Testis (tissue), 3 donors: ENCODE measurements around the gene FSTL4. TPM values are rescaled to one million over a fixed set of nuclear protein-coding genes. Genes with fewer than 3 reads are reported as not detected.

Experiments used
- DNase-seq: peaks from one replicate; pipeline ENCODE4 v3.0.0-alpha.2; 2019
- H3K27ac ChIP-seq, 2 donors: fragments of 200-600 bp; sonication (generic); one replicate each; pipeline ENCODE4 v1.5.1; 2019
- H3K27me3 ChIP-seq: fragments of 200-600 bp; sonication (generic); one replicate; pipeline ENCODE4 v1.5.1; 2019
- H3K36me3 ChIP-seq: fragments of 200-600 bp; sonication (generic); one replicate; pipeline ENCODE4 v1.5.1; 2017; ENCODE audit warnings: low read depth; ENCODE audit errors: missing control alignments
- H3K4me1 ChIP-seq: fragments of 200-600 bp; sonication (generic); one replicate; pipeline ENCODE4 v1.5.1; 2019
- H3K4me3 ChIP-seq, 2 donors: fragments of 200-600 bp; sonication (generic); one replicate each; pipeline ENCODE4 v1.5.1; 2017 to 2019
- H3K9me3 ChIP-seq: fragments of 200-600 bp; sonication (generic); one replicate; pipeline ENCODE4 v1.5.1; 2017
- POLR2A ChIP-seq: fragments of 450-650 bp; IDR thresholded peaks from one replicate; pipeline ENCODE4 v1.6.1; 2017; ENCODE audit warnings: antibody characterized with exemption, mild to moderate bottlenecking, moderate library complexity
- WGBS, 2 donors: methylation state at CpG; one replicate each; pipeline ENCODE4 v1.1.5; 2018; 5-methylcytosine and 5-hydroxymethylcytosine counted together
- intact Hi-C: fragments of 100-400 bp; cut with DNase I; formaldehyde crosslinking; loops from one replicate; pipeline ENCODE4 v1.15.1; 2023; ENCODE audit warnings: low total_unique reads
- polyA plus RNA-seq: library from polyadenylated mRNA; stranded (reverse); fragments of 350-450 nt; fragmentation: Illumina TruSeq; extraction: RNeasy Lipid Tissue Mini Kit (QIAGEN cat#74804); gene quantifications from one replicate; pipeline ENCODE4 v1.2.3, GENCODE V29; 2014; ENCODE audit warnings: low read depth, low replicate concordance; ENCODE audit not compliant: insufficient read depth
- total RNA-seq, 2 donors: library from RNA; depleted of rRNA; stranded (reverse); fragments of >200 nt; gene quantifications; one replicate each; pipeline ENCODE4 v1.2.3, GENCODE V29; 2016
- TF ChIP-seq, protein P1 (sequence below), 3 experiments: fragments of 450-650 bp in 2 of 3; fragments of 200-600 bp in 1 of 3; sonication (generic) in 1 of 3; IDR thresholded peaks; one replicate each; pipeline ENCODE4 v1.5.1; 2016 to 2019; ENCODE audit warnings: antibody characterized with exemption in 3 of 3, mild to moderate bottlenecking in 2 of 3, moderate library complexity in 1 of 3

The FSTL4 gene
- total and polyA plus RNA-seq, 3 donors from 2014 or later = 7.1 to 8.6 (median 7.4) TPM

DNA sequence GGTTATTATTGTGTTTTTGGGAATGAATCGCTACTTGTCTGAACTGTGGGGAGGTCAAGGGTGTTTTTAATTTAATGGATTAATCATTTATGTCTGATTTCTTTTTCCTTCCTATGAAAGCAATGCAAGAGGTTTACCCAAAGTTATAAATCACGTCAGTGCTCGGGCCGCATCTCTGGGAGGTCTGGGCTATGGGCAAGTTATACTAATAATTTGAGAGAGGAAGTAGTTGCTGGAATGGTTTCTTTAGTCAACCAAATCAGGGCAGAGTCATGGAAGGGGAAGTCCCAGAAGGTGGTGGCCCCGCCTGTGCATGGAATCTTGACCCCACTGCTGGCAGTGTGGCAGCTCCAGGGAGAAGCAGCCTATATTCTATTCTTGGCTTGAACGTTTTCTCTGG, 380.3 kb downstream of the FSTL4 start:
- intact Hi-C loops = no loop called here
- no peak for DNase-seq
- Histone ChIP-seq H3K4me3 (no peak overlapping the region), H3K27me3 (no peaks in the 10 kb centered on the region), H3K9me3 (no peaks in the 10 kb centered on the region), H3K4me1 (no peaks in the 10 kb centered on the region), H3K36me3 (no peaks in the 10 kb centered on the region), H3K27ac (no peak overlapping the region)
- TF ChIP-seq, protein P1, sequence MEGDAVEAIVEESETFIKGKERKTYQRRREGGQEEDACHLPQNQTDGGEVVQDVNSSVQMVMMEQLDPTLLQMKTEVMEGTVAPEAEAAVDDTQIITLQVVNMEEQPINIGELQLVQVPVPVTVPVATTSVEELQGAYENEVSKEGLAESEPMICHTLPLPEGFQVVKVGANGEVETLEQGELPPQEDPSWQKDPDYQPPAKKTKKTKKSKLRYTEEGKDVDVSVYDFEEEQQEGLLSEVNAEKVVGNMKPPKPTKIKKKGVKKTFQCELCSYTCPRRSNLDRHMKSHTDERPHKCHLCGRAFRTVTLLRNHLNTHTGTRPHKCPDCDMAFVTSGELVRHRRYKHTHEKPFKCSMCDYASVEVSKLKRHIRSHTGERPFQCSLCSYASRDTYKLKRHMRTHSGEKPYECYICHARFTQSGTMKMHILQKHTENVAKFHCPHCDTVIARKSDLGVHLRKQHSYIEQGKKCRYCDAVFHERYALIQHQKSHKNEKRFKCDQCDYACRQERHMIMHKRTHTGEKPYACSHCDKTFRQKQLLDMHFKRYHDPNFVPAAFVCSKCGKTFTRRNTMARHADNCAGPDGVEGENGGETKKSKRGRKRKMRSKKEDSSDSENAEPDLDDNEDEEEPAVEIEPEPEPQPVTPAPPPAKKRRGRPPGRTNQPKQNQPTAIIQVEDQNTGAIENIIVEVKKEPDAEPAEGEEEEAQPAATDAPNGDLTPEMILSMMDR (IDR thresholded peaks at IDR 0.05) = no peak
- TF ChIP-seq POLR2A = no peak
- WGBS, 2 donors = 78 to 83% methylated on average over 6 of the region's 6 CpGs

DNA sequence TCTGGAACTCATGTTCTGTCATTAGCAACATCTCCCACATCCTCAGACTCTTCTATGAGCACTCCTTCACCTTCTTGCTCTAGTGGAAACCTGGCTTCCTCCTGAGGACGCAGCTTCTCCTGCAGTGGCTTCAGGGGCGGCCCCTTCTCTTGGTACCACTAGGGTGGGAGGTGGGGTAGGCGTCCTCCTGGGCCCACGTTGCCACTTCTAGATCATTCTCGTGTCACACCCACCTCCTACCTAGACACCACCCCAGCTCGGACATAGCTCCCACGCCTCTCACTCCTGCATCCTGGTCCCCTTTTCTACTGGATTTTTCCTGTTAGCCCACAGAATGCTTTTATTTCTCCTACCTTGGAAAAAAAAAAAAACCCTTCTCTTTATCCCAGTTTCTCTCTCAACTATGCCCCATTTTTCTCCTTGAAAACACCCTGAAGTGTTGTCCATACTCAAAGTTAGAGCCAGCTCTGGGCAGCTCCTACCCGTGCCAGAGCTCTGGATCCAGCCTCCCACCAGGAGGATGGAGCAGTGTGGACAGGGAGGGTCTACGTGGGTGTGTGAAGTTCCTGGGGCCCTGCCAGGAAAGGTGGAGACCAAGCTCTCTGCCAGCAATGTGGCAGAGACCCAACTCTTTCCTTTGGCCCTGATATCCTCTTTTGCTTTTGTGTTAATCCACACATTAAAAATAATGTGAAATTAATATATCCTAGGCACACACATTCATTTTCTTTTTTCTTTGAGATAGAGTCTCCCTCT, 381.3 kb downstream of the FSTL4 start:
- Histone ChIP-seq H3K9me3 (no peaks in the 10 kb centered on the region), H3K27me3 (no peaks in the 10 kb centered on the region), H3K4me3 (no peak overlapping the region), H3K27ac (no peak overlapping the region), H3K4me1 (no peaks in the 10 kb centered on the region), H3K36me3 (no peaks in the 10 kb centered on the region)
- 67 to 68% methylated on average over 9 of the region's 9 CpGs for WGBS, 2 donors
- intact Hi-C loops = no loop called here
- no peak for DNase-seq
- no peak for TF ChIP-seq POLR2A
- TF ChIP-seq, protein P1 (IDR thresholded peaks at IDR 0.05) = no peak

DNA sequence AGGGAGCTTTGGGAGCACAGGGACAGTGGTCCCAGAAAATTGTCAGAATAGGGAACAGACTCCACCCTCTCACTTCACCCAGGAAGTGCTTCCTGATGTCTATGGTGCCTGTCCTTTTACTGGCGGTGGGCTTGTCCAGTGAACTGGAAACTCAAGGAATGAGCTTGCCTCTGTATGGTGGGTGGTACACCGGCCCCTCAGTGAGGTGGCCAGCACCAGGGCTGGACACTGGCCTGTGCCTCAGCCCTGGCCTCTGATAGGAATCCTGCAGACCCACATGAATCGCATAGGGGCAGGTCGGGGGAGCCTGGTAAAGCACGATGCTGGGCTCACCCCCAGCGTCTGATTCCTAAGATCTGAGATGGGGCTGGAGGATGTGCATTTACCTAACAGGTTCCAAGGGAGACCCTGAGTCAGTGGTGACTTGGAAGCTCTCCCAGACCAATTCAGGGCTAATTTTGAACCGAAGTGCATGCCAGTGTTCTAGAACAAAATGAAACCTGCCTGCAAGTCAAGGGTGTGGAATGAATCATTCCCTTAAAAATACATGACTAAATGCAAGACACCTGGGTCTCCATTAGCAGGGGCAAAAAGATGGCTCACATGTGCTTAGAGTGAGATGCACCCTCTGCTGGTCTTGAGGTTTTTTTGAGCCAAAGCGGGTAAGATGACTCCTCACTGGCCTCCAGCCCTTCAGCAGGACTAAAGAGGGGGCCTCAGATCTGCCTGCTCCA, 382.2 kb downstream of the FSTL4 start:
- no peak for TF ChIP-seq POLR2A
- TF ChIP-seq, protein P1 (IDR thresholded peaks at IDR 0.05) = no peak
- no peak overlapping the region for H3K4me3 ChIP-seq
- intact Hi-C loops = no loop called here
- H3K36me3 ChIP-seq = no peaks in the 10 kb centered on the region
- no peaks in the 10 kb centered on the region for H3K9me3 ChIP-seq
- no peaks in the 10 kb centered on the region for H3K27me3 ChIP-seq
- 80 to 93% methylated on average over 7 to 8 of the region's 8 CpGs for WGBS, 2 donors
- no peak for DNase-seq
- H3K27ac ChIP-seq = no peak overlapping the region
- H3K4me1 ChIP-seq = no peaks in the 10 kb centered on the region

DNA sequence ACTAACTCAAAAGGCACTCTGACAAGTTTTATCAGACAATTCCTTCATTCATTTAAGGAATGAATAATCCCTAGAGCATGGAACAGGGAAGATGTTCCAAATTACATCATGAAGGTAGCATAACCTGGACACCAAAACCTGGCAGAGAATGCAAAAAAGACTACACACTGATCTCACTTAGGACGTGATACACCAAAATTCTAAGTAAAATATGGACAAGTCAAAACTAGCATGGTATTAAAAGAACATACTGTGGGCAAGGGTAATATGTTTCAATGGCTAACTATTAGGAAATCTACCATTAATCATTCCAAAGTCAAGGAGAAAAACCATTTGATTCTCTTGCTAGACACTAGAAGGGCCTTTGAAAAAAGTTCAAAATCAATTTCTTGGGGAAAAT, 384.0 kb downstream of the FSTL4 start:
- 94 to 100% methylated on average over 1 of the region's 1 CpG for WGBS, 2 donors
- Histone ChIP-seq H3K4me1 (no peaks in the 10 kb centered on the region), H3K27me3 (no peaks in the 10 kb centered on the region), H3K27ac (no peak overlapping the region), H3K4me3 (no peak overlapping the region), H3K9me3 (no peaks in the 10 kb centered on the region), H3K36me3 (no peaks in the 10 kb centered on the region)
- TF ChIP-seq, protein P1 (IDR thresholded peaks at IDR 0.05) = no peak
- TF ChIP-seq POLR2A = no peak
- intact Hi-C loops = no loop called here
- no peak for DNase-seq
